ENCODE results near the gene OR2J3. TPM values are rescaled to one million over a fixed set of nuclear protein-coding genes. Genes with fewer than 3 reads are reported as not detected.

The OR2J3 gene
- total RNA-seq, 1 experiment from 2014 or later = not detected

DNA sequence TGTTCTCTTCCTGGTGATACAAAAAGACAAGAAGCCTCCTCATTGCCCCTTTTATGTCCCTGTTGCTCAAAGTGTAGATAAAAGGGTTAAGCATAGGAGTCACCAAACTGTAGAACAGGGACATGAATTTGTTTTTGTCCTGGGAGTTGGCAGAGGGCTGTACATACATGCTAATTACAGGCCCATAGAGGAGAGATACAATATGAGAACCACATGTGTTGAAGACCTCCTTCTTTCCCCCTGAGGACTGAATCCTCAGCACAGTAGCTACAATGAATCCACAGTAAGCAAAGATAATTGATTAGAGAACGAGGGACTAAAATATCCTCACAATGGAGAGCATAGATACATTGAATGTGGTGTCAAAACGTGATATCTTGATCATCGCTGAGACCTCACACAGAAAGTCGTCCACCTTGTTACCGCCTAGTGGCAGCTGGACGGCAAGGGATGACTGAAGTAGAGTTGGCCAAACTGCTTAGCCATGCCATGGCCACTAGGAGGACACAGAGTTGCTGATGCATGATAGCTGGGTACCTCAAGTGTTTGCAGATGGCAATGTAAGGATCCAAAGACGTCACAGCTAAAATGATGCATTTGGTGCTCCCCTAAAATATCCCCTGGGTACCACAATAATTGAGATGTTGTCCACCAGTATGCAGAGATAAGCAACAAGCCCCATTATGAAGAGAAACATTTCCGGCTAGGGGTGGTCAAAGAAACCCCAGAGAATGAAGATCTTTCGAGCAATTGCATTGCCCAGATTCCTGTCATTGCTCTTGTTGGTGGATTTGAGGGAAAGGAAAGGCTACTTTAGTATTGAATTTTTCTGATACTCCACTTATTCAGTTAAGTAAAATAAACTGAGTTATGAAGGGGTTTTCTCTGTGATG lies 35.8 kb upstream of the OR2J3 start:
- Mint-ChIP-seq H3K9me3 (peaks cover 10% of the 10 kb centered on the region), H3K4me1 (no peaks in the 10 kb centered on the region), H3K27ac (no peak overlapping the region), H3K36me3 (no peaks in the 10 kb centered on the region), H3K27me3 (ENCODE audit: low read depth) (no peaks in the 10 kb centered on the region; the same call in 1 of the 2 replicates), H3K4me3 (no peak overlapping the region)
- ChIA-PET POLR2A (no interaction called here), CTCF (interaction anchor here (0.5 to 1.3 kb wide), 20 partner anchors 8 to 406 kb away, joined by 3 to 7 read pairs (median 4); partner anchors contain the start of genes OR2B3 and ZNF311)
- ATAC-seq = peak; percentile 99
- no peak for TF ChIP-seq ELF4 (CRISPR knock-in tag; IDR thresholded peaks at IDR 0.05; ENCODE audit: low read depth)
- TF ChIP-seq, protein P1, sequence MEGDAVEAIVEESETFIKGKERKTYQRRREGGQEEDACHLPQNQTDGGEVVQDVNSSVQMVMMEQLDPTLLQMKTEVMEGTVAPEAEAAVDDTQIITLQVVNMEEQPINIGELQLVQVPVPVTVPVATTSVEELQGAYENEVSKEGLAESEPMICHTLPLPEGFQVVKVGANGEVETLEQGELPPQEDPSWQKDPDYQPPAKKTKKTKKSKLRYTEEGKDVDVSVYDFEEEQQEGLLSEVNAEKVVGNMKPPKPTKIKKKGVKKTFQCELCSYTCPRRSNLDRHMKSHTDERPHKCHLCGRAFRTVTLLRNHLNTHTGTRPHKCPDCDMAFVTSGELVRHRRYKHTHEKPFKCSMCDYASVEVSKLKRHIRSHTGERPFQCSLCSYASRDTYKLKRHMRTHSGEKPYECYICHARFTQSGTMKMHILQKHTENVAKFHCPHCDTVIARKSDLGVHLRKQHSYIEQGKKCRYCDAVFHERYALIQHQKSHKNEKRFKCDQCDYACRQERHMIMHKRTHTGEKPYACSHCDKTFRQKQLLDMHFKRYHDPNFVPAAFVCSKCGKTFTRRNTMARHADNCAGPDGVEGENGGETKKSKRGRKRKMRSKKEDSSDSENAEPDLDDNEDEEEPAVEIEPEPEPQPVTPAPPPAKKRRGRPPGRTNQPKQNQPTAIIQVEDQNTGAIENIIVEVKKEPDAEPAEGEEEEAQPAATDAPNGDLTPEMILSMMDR (IDR thresholded peaks at IDR 0.05) = peak; percentile 79
- peak; percentile 60 for DNase-seq (ENCODE audit: low spot score)

DNA sequence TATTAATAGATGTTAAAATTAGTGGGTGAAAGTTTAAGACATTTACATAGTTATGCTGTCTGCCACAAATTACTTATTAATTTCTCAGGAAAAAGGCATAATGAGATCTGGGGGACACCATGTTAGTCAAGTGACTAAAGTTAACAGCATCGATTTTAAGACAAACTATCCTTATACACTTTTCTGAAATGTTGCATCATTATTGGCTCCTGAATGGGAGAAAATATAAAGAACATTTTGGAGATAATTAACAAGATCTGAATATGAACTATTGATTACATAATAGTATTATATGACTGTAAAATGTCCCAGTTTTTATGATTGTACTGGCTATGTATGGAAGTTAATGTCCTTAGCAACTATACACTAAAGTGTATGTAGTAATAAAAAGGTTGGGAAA lies 28.7 kb upstream of the OR2J3 start:
- ChIA-PET CTCF (no interaction called here), POLR2A (no interaction called here)
- no peaks in the 10 kb centered on the region; the same call in 1 of the 2 replicates for H3K27me3 Mint-ChIP-seq (ENCODE audit: low read depth)
- TF ChIP-seq, protein P2, sequence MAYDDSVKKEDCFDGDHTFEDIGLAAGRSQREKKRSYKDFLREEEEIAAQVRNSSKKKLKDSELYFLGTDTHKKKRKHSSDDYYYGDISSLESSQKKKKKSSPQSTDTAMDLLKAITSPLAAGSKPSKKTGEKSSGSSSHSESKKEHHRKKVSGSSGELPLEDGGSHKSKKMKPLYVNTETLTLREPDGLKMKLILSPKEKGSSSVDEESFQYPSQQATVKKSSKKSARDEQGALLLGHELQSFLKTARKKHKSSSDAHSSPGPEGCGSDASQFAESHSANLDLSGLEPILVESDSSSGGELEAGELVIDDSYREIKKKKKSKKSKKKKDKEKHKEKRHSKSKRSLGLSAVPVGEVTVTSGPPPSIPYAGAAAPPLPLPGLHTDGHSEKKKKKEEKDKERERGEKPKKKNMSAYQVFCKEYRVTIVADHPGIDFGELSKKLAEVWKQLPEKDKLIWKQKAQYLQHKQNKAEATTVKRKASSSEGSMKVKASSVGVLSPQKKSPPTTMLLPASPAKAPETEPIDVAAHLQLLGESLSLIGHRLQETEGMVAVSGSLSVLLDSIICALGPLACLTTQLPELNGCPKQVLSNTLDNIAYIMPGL (CRISPR knock-in tag; IDR thresholded peaks at IDR 0.05) = no peak
- TF ChIP-seq ZNF121 (CRISPR knock-in tag; IDR thresholded peaks at IDR 0.05) (no peak), TCF7 (CRISPR knock-in tag; IDR thresholded peaks at IDR 0.05; ENCODE audit: low read depth) (no peak), JUN (CRISPR knock-in tag; IDR thresholded peaks at IDR 0.05) (no peak), TEAD1 (CRISPR knock-in tag; IDR thresholded peaks at IDR 0.05) (no peak)
- TF ChIP-seq, protein P3, sequence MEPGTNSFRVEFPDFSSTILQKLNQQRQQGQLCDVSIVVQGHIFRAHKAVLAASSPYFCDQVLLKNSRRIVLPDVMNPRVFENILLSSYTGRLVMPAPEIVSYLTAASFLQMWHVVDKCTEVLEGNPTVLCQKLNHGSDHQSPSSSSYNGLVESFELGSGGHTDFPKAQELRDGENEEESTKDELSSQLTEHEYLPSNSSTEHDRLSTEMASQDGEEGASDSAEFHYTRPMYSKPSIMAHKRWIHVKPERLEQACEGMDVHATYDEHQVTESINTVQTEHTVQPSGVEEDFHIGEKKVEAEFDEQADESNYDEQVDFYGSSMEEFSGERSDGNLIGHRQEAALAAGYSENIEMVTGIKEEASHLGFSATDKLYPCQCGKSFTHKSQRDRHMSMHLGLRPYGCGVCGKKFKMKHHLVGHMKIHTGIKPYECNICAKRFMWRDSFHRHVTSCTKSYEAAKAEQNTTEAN (CRISPR knock-in tag; IDR thresholded peaks at IDR 0.05) = no peak
- TF ChIP-seq, protein P4, sequence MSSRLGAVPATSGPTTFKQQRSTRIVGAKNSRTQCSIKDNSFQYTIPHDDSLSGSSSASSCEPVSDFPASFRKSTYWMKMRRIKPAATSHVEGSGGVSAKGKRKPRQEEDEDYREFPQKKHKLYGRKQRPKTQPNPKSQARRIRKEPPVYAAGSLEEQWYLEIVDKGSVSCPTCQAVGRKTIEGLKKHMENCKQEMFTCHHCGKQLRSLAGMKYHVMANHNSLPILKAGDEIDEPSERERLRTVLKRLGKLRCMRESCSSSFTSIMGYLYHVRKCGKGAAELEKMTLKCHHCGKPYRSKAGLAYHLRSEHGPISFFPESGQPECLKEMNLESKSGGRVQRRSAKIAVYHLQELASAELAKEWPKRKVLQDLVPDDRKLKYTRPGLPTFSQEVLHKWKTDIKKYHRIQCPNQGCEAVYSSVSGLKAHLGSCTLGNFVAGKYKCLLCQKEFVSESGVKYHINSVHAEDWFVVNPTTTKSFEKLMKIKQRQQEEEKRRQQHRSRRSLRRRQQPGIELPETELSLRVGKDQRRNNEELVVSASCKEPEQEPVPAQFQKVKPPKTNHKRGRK (CRISPR knock-in tag; IDR thresholded peaks at IDR 0.05; ENCODE audit: borderline replicate concordance) = no peak
- no peaks in the 10 kb centered on the region for H3K36me3 Mint-ChIP-seq
- no peak overlapping the region for H3K4me3 Mint-ChIP-seq
- no peak overlapping the region for H3K27ac Mint-ChIP-seq
- no peak for ATAC-seq
- H3K4me1 Mint-ChIP-seq = no peaks in the 10 kb centered on the region
- H3K9me3 Mint-ChIP-seq = no peaks in the 10 kb centered on the region
- no peak for DNase-seq (ENCODE audit: low spot score)

DNA sequence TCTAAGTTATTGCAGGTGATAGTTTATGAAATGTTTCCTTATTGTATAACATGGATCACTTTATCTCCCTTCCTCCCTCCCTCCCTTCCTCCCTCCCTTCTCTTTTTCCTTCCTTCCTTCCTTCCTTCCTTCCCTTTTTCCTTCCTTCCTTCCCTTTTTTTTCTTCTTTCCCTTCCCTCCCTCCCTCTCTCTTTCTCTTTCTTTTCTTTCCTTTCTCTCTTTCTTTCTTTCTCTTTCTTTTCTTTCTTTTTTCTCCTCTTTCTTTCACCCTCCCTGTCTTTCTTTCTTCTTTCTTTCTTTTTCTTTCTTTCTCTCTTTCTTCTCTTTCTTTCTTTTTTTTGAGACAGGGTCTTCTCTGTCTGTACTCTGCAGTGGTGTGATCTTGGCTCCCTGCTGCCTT lies 26.5 kb upstream of the OR2J3 start:
- no peak for ATAC-seq
- POLR2A ChIA-PET = no interaction called here
- CTCF ChIA-PET = interaction anchor here (1.6 kb wide), 1 partner anchor 9 kb away, joined by 7 read pairs; no protein-coding TSS in a partner anchor
- no peak for DNase-seq (ENCODE audit: low spot score)
- H3K4me3 Mint-ChIP-seq = no peak overlapping the region
- H3K9me3 Mint-ChIP-seq = no peaks in the 10 kb centered on the region
- H3K4me1 Mint-ChIP-seq = no peaks in the 10 kb centered on the region
- no peaks in the 10 kb centered on the region for H3K36me3 Mint-ChIP-seq
- H3K27ac Mint-ChIP-seq = no peak overlapping the region
- no peaks in the 10 kb centered on the region; the same call in 1 of the 2 replicates for H3K27me3 Mint-ChIP-seq (ENCODE audit: low read depth)
- TF ChIP-seq GRHL2 (CRISPR knock-in tag; IDR thresholded peaks at IDR 0.05; ENCODE audit: insufficient replicate concordance, severe bottlenecking) = no peak

DNA sequence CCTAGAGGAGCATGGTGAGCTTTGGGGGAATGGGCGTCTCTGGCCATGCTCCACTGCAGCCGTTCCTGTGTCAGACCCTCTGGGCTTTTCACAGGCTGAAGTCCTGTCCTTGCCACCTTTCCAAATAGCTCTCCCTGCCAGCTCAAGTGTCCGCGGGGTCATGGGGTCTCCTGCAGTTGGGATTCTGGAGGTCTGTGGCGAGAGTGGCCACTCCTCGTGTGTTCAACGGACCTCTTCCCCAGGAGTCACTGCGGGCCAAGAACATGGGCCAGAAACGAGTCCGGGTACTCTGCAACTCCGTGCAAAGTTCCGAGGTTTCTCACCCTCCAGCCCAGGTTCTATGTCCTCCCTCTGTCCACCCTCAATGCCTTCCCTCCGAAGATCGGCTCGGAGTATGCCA lies 25.4 kb upstream of the OR2J3 start:
- Mint-ChIP-seq H3K4me1 (no peaks in the 10 kb centered on the region), H3K4me3 (no peak overlapping the region), H3K27me3 (ENCODE audit: low read depth) (no peaks in the 10 kb centered on the region; the same call in 1 of the 2 replicates), H3K27ac (no peak overlapping the region), H3K9me3 (no peaks in the 10 kb centered on the region), H3K36me3 (no peaks in the 10 kb centered on the region)
- ChIA-PET POLR2A (no interaction called here), CTCF (interaction anchor here (1.0 kb wide), 1 partner anchor 10 kb away, joined by 5 read pairs; no protein-coding TSS in a partner anchor)
- ATAC-seq = no peak
- no peak for DNase-seq (ENCODE audit: low spot score)
- TF ChIP-seq, protein P5, sequence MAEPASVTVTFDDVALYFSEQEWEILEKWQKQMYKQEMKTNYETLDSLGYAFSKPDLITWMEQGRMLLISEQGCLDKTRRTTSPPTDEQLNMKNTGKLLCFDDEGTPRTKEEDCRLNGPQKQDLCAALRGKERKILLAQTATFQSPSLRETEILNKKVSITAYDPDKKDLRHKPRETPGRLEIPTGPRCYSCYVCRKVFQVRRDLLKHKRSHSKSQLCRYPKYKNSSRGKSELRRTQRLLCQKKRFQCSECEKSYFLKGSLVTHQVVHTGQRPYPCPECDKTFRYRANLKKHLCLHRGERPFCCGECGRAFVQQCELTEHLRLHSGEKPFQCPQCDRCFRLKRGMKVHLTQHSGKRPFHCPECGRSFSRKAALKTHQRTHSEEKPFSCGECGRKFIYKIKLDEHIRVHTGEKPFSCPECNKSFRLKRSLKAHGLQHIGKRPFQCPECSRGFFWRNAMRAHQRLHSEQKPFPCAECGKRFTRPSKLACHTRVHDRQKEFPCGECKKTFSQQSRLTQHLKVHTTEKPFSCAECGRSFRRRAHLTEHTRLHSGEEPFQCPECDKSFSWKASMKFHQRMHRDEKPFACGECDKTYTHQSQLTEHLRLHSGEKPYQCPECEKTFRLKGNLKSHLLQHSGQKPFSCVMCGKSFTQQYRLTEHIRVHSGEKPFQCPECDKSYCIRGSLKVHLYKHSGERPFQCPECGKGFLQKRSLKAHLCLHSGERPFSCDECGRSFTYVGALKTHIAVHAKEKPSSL (CRISPR knock-in tag; conservative IDR thresholded peaks at IDR 0.05) = no peak
- no peak for TF ChIP-seq TP53 (CRISPR knock-in tag; IDR thresholded peaks at IDR 0.05)
- TF ChIP-seq, protein P6, sequence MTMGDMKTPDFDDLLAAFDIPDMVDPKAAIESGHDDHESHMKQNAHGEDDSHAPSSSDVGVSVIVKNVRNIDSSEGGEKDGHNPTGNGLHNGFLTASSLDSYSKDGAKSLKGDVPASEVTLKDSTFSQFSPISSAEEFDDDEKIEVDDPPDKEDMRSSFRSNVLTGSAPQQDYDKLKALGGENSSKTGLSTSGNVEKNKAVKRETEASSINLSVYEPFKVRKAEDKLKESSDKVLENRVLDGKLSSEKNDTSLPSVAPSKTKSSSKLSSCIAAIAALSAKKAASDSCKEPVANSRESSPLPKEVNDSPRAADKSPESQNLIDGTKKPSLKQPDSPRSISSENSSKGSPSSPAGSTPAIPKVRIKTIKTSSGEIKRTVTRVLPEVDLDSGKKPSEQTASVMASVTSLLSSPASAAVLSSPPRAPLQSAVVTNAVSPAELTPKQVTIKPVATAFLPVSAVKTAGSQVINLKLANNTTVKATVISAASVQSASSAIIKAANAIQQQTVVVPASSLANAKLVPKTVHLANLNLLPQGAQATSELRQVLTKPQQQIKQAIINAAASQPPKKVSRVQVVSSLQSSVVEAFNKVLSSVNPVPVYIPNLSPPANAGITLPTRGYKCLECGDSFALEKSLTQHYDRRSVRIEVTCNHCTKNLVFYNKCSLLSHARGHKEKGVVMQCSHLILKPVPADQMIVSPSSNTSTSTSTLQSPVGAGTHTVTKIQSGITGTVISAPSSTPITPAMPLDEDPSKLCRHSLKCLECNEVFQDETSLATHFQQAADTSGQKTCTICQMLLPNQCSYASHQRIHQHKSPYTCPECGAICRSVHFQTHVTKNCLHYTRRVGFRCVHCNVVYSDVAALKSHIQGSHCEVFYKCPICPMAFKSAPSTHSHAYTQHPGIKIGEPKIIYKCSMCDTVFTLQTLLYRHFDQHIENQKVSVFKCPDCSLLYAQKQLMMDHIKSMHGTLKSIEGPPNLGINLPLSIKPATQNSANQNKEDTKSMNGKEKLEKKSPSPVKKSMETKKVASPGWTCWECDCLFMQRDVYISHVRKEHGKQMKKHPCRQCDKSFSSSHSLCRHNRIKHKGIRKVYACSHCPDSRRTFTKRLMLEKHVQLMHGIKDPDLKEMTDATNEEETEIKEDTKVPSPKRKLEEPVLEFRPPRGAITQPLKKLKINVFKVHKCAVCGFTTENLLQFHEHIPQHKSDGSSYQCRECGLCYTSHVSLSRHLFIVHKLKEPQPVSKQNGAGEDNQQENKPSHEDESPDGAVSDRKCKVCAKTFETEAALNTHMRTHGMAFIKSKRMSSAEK (CRISPR knock-in tag; IDR thresholded peaks at IDR 0.05; ENCODE audit: borderline replicate concordance) = no peak
